Dermis blood vessel endothelial cell (primary cell): ENCODE data around the gene CLTCL1. TPM values are rescaled to one million over a fixed set of nuclear protein-coding genes. Genes with fewer than 3 reads are reported as not detected.

Source experiments
- DNase-seq: peaks from one replicate; pipeline ENCODE4 v3.0.0; 2010
- total RNA-seq: library from RNA; depleted of rRNA; stranded (reverse); fragments of >200 nt; gene quantifications from 2 replicates; pipeline ENCODE4 v1.2.3, GENCODE V29; 2014

Gene CLTCL1
- total RNA-seq, 1 donor from 2014 or later, result 4.9 TPM

DNA sequence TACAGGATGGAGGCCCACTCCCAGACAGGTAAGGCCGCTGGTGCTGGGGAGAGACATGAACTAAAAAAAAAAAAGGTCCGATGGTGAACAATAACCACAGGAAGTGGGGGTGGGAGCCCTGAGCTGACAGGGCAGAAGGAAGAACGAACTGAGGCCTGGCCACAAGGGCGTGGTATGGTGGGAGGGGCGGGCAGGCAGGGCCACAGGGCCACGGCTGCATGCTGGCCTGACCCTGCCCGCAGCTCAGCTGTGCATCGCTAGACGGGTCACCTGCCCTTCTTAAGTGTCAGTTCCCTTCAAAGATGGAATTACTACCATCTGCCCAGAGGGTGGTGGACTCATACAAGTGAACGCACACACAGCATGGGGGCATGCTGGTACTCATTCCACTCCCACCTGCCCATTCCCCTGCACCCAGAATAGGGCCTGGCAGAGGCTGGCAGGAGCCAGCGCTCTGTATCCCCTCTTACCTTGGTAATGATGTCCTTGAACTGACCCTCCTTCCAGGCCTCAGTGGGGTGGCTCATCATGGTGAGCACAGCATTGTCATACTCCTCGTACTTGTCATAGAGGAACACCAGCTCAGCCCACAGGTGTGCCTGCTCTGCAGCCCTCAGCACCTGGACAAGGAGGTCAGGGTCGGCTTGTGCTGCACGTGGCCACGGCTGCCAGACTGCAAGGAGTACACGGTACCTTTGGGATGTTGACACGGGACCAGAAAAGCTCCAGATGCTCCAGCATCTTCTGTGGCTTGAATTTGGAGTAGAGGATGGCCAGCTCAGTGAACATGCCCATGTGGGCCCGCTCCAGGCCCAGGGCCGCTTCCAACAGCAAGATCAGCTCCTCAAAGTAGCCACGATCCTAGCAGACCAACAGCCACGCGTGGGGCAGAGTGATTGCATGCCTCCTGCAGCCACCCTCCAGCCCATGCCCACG, 95.5 kb downstream of the CLTCL1 start:
- DNase-seq, result no peak

DNA sequence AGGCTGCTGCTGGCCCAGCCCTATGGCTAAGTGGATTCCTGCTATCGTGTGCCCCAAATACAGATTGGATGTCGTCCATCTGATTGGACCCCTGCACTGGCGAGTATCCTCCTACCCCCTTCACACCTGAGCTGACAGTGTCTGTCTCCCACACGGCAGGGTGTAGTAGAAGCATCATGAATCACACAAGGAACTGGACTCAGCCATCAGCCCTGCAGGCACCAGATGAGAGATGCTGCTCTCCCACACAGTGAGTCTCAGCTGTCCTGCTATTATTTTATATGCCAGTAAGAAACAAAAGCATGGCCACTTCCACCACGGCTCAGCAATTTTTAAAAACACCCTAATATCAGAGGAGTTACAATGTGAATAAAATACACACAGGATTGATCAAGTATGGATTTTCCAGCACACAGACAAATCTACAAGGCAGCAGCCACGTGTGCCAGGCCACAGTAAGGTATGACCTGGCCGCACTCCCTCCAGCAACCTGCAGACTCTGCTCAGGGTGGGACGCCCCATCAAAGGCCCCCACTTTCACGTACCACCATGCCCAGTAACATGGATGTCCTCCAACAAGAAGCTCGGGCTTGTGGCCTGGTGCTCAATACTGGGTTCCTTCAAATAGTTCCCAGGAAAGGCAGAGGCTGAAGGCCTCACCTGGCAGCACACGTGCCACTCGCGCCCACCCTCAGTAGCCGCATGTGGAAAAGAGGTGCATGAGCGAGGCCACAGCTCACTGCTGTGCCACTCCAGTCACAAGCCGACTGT, 96.6 kb downstream of the CLTCL1 start:
- no peak for DNase-seq

DNA sequence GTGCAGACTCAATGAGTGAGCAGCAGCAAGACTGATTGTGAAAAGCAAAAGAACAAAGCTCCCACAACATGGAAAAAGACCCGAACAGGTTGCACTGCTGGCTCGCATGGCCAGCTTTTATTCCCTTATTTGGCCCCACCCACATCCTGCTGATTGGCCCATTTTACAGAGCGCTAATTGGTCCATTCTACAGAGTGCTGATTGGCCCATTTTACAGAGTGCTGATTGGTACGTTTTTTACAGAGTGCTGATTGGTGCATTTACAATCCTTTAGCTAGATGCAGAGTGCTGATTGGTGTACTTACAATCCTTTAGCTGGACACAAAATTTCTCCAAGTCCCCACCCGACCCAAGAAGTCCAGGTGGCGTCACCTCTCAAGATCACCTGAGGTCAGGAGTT, 97.6 kb downstream of the CLTCL1 start:
- DNase-seq, result no peak

DNA sequence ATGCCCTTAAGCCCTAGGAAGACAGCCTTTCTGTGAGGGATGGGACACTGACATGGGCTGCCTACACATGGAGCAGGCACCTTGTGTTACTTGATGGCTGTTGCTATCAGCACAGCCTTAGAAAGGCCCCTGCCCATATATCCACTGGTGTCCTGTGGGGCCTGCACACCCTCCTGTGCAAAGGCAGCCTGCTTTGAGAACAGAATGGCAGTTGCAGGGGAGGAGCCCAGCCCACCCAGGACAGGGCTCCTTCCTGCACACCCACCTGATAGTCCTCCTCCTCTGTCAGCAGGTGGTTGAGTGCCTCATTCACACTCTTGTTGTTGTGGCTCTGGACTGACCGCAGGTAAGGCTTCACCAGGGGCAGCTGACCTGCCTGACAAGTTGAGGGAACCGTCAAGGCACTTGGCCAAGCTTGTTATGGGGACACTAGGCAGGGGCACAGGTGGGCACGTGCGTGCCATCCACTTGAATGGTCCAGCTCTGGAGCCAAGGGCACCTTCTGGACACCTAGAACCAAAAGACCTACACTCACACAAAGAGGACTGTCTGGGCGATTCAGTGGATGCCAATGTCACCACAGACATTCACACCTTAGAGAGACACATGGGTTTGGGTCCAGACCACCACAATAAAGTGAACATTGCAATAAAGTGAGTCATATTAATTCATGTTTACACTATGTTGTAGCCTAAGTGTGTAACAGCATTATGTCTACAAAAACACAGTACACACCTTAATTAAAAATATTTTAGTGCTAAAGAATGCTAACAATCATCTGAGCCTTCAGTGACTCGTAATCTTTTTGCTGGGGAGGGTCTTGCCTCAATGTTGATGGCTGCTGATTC, 103.6 kb downstream of the CLTCL1 start:
- no peak for DNase-seq

DNA sequence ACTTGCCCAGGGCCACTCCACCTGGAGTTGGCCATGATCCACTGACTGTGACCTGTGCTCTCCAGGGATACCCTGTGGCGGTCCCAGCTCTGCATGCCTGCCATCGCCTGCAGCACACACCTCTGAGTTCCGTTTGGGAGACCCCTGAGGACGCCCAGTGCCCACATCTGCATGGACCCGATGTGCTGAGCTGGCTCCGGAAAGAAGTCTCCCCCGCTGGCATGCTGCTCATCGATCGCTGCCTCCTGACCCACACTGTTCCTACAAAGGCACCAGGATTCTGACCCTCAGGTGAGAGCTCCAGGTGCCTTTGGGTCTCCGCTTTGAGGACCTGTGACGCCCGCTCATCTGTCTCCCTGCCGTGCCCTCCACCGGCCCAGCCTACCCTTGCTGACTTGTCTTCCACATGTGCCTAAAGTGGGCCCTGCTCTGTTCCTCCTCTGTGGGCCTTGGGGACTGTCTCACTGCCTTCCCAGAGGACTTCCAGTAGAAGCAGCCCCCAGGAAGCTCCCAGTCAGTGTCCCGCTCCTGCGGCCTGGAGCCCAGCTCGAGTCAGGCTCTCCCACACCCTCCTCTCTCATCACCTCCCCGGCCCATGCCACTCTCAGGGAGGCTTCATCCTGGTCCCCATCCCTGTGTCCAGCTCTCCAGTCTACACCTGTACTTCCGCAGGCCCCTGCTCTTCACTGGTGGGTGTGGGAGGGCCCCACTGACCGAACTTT, 107.1 kb downstream of the CLTCL1 start:
- DNase-seq, result no peak

DNA sequence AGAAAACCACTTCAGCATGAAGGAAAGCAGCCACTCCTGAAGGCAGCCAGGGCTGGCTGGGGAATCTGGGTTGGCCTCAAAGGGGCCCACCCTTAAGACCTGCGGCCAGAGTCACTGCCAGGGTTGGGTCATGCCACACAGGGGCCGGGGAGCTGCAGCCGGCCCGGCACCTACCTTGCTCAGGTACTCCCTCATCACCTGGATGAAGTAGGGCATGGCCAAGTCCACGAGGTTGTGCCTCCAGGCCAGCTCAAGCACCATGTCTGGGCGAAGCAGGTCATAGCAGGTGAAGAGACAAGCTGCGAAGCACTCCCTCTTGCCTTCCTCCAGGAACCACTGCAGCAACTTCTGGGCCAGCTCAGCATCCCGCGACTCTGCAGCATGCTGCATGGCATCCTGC, 108.3 kb downstream of the CLTCL1 start:
- no peak for DNase-seq

DNA sequence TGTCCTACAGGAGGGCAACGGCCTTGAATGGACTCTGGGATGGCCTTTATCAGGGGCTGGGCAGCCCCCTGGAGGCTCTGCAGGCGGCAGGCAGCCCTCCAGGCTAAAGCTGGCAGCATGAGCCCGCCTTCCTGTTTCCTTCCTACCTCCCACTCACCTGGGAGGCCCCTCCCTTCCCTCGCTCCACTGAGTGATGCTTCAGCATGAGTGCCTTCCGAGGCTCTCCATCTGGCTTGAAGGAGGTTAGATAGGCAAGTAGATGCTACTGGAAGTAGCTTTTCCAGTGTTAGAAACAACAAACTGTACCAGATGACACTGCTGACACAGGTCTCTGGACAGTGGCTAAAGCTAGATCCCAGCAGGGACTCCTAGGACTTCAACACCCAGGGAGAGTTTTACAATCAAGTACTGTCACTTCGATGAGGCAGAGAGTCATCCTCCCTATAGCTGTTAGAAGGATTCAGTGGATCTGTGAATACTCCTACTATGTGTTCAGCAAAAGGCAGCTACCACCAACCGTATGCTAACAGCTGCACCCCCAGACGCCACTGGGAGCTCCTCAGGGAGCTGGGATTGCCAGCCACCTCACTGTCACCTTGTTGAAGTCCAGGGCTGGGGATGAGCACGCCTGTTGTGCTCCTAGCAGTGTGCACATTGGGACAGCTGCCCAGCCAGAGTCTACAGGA, 108.9 kb downstream of the CLTCL1 start:
- DNase-seq, result no peak

DNA sequence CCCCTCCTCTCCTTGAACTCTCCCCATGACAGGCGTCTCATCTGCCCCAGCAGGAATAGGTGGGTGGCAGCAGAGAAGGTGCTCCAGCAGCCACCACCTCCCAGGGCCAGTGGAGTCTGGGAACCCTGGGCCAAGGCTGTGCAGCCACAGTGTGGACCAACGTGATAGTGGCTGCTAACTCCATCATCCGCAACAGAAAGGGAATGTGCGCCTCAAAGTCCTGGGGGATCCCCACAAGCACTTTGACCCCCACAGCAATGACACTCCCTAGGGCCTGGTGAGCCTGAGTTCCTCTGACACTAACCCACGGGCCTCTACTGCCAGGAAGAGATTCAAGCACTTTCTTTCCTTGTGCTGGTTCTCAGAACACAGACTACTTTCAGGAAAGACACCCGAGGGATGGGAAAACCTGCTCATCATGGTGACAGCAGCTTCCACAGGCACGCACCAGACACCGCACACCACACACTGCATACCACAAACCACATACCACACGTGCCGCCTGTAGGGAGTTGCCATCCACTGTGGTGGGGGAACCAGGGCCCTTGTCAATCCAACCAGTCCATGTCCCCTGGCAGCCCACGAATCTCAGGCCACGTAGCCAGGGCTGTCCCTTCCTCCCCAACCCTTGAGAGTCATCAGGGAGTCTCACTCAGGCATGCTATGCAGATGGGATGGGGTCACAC, 109.6 kb downstream of the CLTCL1 start:
- no peak for DNase-seq

DNA sequence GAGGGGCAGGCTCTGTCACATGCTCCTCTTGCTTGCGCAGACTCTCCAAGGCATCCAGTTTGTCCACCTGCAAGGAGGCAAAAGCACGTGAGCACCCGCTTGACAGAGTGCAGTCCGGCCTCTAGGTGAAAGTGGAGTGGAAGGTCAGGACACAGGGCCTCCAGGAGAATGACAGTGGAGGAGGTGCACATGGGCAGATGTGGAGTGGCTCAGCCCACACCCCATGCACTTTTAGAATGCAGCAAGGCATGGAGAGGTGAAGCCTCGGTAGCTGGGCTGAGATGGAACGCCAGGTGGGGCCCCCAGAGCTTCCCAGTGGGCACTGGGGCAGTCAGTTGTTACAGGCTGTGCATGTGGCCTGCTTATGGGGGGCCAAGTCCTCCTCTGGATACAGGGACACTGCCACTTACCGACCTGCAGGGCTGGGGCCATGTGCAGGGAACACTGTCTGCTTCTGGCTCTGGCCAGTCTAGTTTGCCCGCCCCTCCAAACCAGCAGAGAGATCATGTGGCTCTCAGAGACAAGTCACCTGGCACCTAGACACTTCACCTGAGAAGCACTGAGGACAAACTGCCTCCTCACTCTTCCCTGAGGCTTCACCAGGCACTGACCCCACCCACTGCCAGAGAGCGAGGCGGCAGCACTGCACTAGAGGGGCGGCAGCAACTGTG, 110.6 kb downstream of the CLTCL1 start:
- DNase-seq, result no peak

DNA sequence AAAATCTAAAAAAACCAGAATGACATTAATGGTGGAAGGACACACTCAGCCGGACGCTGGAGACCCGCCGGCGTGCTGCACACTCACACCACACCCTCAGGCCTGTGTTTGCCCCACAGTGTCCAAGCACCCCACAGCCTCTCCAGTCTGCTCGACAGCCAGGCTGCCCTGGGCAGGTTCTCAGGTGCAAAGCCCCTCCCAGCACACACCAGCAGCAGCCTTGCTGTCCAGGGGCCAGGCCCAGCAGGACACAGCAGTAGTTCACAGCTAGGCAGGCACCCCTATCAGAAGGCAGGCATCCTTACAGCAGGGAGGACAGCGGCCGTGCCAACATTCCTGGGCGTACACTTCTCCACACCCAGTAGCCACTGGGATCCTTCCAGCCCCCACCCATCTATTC, 111.3 kb downstream of the CLTCL1 start:
- DNase-seq, result no peak

DNA sequence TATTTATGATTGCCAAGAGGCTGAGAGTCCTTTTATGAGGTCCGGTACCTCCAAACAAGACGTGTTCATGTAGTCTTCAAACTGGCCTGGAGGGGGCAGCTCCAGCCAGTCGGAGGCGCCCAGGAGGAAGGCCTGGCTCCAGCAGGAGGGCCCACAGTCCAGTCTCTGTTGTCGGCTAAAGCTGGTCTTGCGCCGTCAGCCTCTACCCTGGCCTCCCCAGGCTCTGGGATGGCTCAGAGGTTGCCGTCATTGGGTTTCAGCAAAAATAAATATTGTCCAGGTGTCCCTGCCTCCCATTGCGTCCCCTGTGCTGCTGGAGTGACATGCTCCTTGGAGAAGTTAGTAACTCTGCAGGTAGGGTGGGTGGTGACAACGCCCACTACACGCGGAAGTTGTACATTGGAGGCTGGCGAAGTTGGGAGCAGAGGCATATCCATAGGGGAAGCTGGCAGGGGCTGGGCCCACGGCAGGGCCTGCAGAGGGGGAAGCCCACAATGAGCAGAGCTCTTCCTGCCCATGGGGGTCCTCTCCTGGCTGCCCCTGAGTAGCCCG, 111.9 kb downstream of the CLTCL1 start:
- DNase-seq, result peak; percentile 90

DNA sequence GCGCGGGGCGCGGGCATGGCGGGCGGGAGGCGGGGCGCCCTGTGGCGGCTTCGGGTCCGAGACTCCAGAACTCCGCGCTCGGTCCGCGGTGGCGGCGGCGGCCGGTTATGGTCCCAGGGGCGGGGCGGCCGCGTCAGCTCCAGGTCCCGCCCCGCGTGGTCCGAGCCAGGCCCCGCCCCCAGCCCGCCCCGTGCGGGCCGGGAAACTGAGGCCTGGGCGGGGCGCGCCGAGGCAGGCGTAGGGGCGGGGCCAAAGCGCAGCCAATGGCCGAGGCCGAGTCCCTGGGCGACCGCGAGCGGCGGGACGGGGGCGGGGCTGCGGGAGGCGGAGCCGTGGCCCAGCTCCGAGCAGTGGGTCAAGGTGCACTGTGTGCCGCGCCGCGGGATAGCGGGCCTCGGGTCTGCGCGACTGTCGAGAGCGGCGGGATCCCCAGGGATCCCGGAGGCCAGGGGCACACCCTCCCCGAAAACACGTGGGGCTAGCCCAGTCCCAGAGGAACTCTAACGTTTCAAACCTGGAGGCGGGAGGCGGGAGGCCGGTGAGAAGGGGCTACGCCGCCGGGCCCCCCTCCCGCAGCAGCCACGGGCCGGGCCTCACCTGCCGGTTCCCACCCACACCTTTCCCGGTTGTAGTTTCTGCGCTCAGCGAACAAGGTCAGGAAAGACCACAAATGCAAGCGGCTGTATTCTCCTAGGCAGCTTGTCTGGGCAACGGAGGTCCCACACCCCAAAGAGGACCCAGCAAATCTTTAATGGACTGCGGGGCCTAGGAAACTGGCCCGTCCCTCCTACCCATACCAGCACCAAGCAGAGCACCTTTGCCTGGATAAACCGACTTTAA, 112.6 kb downstream of the CLTCL1 start, which contains the start of gene SLC25A1:
TSS of gene SLC25A1 (minus strand) at position 80 of the 840 bp plus-strand sequence. CDS start at position 17, 63 bp downstream.
- DNase-seq, result peak; percentile 90

DNA sequence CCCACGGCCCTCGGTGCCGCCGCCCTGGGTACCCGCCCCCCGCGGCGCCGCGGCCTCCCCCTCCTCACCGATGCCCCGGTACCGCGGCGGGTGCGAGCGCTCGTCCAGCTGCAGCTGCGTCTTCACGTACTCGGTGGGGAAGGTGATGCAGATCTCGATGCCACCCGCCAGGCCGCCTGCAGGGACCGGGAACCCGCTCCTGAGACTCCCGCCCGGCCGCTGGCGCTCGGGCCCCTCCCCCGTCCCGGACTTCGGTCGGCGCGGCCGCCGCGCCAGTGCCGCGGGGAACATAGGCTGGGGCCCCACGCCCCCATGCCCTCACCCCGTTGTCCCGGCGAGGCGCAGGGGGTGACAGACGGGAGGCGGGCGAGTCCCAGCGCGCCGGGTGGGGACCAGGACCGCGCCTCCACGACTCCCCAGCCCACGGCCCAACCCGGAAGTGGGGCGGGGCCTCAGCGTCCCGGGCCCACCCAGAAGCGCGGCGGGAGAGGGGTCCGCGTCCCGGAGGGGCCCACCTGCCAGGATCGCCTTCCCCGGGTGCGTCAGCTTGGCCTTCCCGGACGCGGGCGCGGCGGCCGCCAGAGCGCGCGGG, 113.4 kb downstream of the CLTCL1 start:
- DNase-seq, result peak; percentile 50

DNA sequence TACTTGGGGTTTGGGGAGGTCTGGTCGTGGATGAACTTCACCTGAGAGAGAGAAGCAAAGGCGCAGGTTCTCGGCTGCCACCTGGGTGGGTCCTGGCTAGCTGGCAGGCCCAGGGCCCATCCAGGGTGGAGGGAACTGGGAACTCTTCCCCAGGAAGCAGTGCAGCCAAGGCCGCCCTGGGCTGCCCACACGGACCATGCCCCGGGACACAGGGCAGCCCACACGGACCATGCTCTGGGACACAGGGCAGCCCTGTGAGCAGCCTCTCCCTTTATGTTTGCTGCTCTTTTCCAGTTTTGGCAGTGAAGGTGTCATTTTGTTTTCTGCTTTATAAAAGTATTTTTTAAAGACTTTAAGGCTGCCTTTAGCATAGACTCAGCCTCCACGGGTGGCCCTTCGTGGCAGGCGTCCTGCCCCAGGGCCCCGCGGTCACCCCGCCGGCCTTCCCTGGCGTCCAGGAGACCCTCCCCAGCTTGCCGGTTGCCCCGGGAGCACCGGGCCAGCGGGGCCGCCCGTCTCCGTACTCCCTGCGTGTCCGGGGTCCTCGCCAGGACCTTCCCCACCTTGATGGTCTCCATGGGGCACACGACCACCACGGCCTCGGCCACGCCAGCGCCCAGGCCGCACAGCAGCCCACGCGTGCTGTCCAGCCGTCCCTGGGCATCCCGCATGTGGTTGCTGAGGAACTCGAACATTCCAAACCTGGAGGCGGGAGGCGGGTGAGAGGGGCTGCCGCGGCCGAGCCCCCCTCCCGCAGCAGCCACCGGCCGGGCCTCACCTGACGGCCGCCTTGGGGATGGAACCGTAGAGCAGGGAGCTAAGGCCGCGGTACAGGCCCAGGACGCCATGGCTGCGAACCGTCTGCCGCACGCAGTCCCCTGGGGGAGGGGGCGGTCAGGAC, 114.1 kb downstream of the CLTCL1 start:
- DNase-seq, result no peak

DNA sequence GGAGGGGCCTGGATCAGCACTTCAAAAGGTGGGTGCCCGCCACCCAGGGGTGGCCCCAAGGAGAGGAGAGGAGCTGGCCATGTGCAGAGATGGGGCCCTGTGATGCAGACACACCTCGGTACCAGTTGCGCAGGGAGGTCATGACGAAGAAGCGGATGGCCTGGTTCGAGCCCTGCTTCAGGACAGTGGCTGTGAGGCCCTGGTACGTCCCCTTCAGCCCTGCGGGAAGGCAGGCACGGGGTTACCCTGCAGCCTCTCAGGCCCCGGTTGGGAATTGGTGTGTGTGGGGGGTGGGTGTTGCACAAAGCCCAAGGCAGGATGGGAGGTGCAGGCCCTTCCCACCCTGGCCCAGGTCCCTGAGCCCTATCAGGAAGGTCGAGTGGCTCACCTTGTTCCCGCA, 114.8 kb downstream of the CLTCL1 start:
- DNase-seq, result no peak

DNA sequence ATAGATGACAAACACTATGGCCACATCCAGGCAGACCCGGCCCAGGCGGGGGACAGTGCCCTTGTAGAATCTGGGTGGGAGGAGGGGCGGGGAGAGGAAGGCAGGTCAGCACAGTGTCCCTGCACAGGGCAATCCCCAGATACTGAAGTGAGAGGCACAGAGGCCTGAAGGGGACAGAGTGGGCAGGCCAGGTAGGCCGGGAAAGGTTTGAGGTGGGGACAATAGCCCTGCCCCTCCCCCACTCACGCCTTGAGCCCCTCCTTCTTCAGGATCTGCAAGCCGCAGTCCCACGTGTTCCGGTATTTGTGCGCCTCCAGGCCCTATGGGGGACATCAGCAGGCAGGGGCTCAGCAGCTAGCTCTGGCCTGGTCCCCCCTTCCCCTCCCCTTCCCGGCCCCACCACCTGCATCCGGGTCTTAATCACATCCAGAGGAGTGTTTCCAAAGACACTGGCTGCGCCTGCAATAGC, 115.3 kb downstream of the CLTCL1 start:
- DNase-seq, result peak; percentile 22

DNA sequence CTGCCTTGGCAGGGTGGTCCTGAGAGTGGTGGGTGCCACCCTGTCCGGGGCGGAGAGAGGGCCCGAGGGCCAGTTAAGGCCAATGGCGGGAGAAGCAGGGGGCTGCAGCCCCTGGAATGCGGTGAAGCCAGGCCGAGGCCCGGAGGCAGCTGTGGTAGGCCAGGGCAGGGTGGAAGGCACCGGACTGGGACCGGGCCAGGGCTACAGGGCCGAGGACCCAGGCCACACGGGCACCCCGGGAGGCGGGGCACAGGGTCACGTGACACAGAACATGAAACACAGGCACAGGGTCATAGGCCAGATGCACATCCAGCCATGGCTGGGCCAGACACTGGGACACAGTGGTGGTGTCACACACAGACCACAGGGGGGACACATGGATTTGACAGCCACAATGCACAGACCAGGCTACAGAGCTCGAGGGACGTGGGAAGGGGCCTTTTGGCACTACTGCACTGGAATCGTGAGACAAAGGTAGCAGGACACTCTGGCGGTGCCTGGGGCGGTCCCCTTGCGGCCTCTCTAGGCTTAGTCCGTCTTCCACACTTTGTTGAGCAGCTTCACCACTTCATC, 115.8 kb downstream of the CLTCL1 start:
- DNase-seq, result no peak
